OCI-LY1 (cell line): Measurements from ENCODE around the gene STAM2.

Source experiments
- H2AFZ ChIP-seq: fragments of 200-600 bp; sonication (generic), shearing (Covaris generic); 2 replicates; pipeline ENCODE4 v1.6.0; 2014; ENCODE audit warnings: antibody characterized with exemption, mild to moderate bottlenecking, low read length
- H3F3A ChIP-seq: fragments of 200-600 bp; sonication (generic), shearing (Covaris generic); 2 replicates; pipeline ENCODE4 v1.6.0; 2014; ENCODE audit warnings: mild to moderate bottlenecking, antibody characterized with exemption, low read length, moderate library complexity; ENCODE audit not compliant: insufficient read depth
- H3K27ac ChIP-seq: fragments of 200-600 bp; sonication (generic); 2 replicates; pipeline ENCODE4 v1.5.1; 2014; ENCODE audit warnings: low read length, mixed run types, mild to moderate bottlenecking, low read depth; ENCODE audit not compliant: poor library complexity, severe bottlenecking
- H3K27me3 ChIP-seq: fragments of 200-600 bp; sonication (generic); 2 replicates; pipeline ENCODE4 v1.6.0; 2014; ENCODE audit warnings: antibody characterized with exemption, mild to moderate bottlenecking, low read length, moderate library complexity; ENCODE audit not compliant: insufficient read depth
- H3K36me3 ChIP-seq: fragments of 200-600 bp; sonication (generic); 2 replicates; pipeline ENCODE4 v1.6.1; 2014; ENCODE audit warnings: mild to moderate bottlenecking, antibody characterized with exemption, low read length, moderate library complexity, mixed read lengths; ENCODE audit not compliant: insufficient read depth
- H3K4me1 ChIP-seq: fragments of 200-600 bp; sonication (generic); 2 replicates; pipeline ENCODE4 v1.5.1; 2014; ENCODE audit warnings: mild to moderate bottlenecking, low read length, moderate library complexity; ENCODE audit not compliant: insufficient read depth, severe bottlenecking
- H3K4me2 ChIP-seq: fragments of 200-600 bp; sonication (generic), shearing (Covaris generic); 2 replicates; pipeline ENCODE4 v1.6.1; 2014; ENCODE audit warnings: low read length
- H3K4me3 ChIP-seq: fragments of 200-600 bp; sonication (generic); 2 replicates; pipeline ENCODE4 v1.5.1; 2014; ENCODE audit warnings: low read length, low read depth, mild to moderate bottlenecking, mixed read lengths; ENCODE audit not compliant: poor library complexity, severe bottlenecking
- H3K79me2 ChIP-seq: fragments of 200-600 bp; shearing (Covaris generic); 2 replicates; pipeline ENCODE4 v1.6.1; 2016; ENCODE audit warnings: mixed run types, low read length, mixed read lengths; ENCODE audit not compliant: insufficient read depth
- H3K9ac ChIP-seq: fragments of 200-600 bp; sonication (generic), shearing (Covaris generic); 2 replicates; pipeline ENCODE4 v1.6.1; 2014; ENCODE audit warnings: mild to moderate bottlenecking, low read length, mixed read lengths
- H3K9me2 ChIP-seq: fragments of 200-600 bp; sonication (generic), shearing (Covaris generic); 2 replicates; pipeline ENCODE4 v1.6.1; 2014; ENCODE audit warnings: low read depth, mild to moderate bottlenecking, low read length, mixed read lengths
- H3K9me3 ChIP-seq: fragments of 200-600 bp; shearing (Covaris generic); 2 replicates; pipeline ENCODE4 v1.6.1; 2014; ENCODE audit warnings: low read length, mixed read lengths
- H4K20me1 ChIP-seq: fragments of 200-600 bp; sonication (generic), shearing (Covaris generic); 2 replicates; pipeline ENCODE4 v1.6.0; 2016; ENCODE audit warnings: mild to moderate bottlenecking, low read length; ENCODE audit not compliant: insufficient read depth
- EZH2 ChIP-seq: fragments of 200-600 bp; sonication (generic), shearing (Covaris generic); IDR thresholded peaks from 2 replicates; pipeline ENCODE4 v1.8.0; 2017; ENCODE audit warnings: borderline replicate concordance, mixed run types, mild to moderate bottlenecking, antibody characterized with exemption, low read length, moderate library complexity, mixed read lengths
- TF ChIP-seq, protein P1 (sequence below): fragments of 200-600 bp; sonication (generic), shearing (Covaris generic); IDR thresholded peaks from 2 replicates; pipeline ENCODE4 v1.5.1; 2017; ENCODE audit warnings: mild to moderate bottlenecking, antibody characterized with exemption, low read length, moderate library complexity, mixed read lengths

Gene STAM2

DNA sequence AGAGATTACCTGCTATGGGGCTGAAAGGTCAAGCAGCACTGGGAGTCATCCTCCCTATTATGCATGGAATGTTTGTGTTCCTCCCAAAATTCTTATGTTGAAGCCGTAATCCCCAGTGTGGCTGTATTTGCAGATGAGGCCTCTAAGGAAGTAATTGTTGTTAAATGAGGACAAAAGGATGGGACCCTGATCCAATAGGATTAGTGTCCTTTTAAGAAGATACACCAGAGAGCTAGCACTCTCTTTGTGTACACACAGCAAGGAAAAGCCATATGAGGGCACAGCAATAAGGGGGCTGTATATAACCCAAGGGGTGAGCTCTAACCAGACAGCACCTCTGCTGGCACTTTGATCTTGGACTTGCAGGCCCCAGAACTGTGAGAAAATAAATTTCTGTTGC is 18.3 kb downstream of the STAM2 start:
- H3K9me2 ChIP-seq = no peaks in the 10 kb centered on the region
- H3F3A ChIP-seq = no peaks in the 10 kb centered on the region
- H3K4me2 ChIP-seq = no peak overlapping the region
- peaks cover 33% of the 10 kb centered on the region for H3K79me2 ChIP-seq
- no peaks in the 10 kb centered on the region for H3K9me3 ChIP-seq
- no peaks in the 10 kb centered on the region for H4K20me1 ChIP-seq
- no peak overlapping the region for H3K9ac ChIP-seq
- H3K4me3 ChIP-seq = no peak overlapping the region
- no peak overlapping the region for H3K27ac ChIP-seq
- TF ChIP-seq, protein P1, sequence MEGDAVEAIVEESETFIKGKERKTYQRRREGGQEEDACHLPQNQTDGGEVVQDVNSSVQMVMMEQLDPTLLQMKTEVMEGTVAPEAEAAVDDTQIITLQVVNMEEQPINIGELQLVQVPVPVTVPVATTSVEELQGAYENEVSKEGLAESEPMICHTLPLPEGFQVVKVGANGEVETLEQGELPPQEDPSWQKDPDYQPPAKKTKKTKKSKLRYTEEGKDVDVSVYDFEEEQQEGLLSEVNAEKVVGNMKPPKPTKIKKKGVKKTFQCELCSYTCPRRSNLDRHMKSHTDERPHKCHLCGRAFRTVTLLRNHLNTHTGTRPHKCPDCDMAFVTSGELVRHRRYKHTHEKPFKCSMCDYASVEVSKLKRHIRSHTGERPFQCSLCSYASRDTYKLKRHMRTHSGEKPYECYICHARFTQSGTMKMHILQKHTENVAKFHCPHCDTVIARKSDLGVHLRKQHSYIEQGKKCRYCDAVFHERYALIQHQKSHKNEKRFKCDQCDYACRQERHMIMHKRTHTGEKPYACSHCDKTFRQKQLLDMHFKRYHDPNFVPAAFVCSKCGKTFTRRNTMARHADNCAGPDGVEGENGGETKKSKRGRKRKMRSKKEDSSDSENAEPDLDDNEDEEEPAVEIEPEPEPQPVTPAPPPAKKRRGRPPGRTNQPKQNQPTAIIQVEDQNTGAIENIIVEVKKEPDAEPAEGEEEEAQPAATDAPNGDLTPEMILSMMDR = no peak
- TF ChIP-seq EZH2 = no peak
- no peaks in the 10 kb centered on the region for H3K27me3 ChIP-seq
- no peak overlapping the region for H2AFZ ChIP-seq
- H3K4me1 ChIP-seq = peaks cover 4% of the 10 kb centered on the region
- peaks cover 8% of the 10 kb centered on the region for H3K36me3 ChIP-seq

DNA sequence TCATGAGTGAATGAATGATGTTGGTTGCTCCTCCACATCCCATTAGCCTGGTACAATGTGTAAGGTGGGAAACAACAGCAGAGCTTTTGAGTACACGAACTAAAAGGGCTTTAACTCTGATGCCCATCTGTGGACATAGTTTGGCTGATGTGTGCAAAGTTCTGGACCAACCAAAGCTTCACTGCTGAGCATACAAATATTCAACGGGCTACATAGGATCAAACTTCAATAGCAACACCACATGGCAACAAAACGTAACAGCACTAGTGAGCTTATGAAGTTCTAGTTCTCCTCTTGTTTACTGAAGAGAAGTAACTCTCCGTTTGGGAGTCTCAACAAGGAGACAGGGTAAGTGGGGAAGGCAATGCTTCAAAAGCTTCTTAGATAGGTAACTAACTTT is 20.4 kb downstream of the STAM2 start:
- no peaks in the 10 kb centered on the region for H3F3A ChIP-seq
- H4K20me1 ChIP-seq = no peaks in the 10 kb centered on the region
- no peak overlapping the region for H3K27ac ChIP-seq
- no peaks in the 10 kb centered on the region for H3K9me3 ChIP-seq
- H3K4me2 ChIP-seq = no peak overlapping the region
- H3K4me1 ChIP-seq = peaks cover 4% of the 10 kb centered on the region
- no peaks in the 10 kb centered on the region for H3K27me3 ChIP-seq
- no peak for TF ChIP-seq EZH2
- TF ChIP-seq, protein P1 = no peak
- no peak overlapping the region for H3K4me3 ChIP-seq
- H3K9me2 ChIP-seq = no peaks in the 10 kb centered on the region
- H3K36me3 ChIP-seq = peaks cover 8% of the 10 kb centered on the region
- H3K79me2 ChIP-seq = peaks cover 36% of the 10 kb centered on the region
- no peak overlapping the region for H3K9ac ChIP-seq
- no peak overlapping the region for H2AFZ ChIP-seq

DNA sequence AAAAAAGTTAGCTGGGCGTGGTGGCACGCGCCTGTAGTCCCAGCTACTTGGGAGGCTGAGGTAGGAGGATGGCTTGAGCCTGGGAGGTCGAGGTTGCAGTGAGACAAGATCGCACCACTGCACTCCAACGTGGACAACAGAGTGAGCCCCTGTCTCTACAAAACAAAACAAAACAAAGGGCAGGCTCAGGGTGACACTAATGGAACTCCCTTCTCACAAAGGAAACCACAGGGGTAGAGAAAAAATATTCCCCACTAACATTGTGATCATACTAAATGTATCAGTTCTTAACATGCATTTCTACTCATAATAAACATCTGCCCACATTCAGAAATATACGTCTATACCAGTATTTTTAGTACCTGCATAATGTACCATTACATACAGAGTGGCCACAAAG is 21.1 kb downstream of the STAM2 start:
- Histone ChIP-seq H3K9ac (no peak overlapping the region), H3K9me3 (no peaks in the 10 kb centered on the region), H3K36me3 (peaks cover 8% of the 10 kb centered on the region), H3K4me2 (no peak overlapping the region), H2AFZ (no peak overlapping the region), H3K4me1 (peaks cover 4% of the 10 kb centered on the region), H3F3A (no peaks in the 10 kb centered on the region), H3K27me3 (no peaks in the 10 kb centered on the region), H3K4me3 (no peak overlapping the region), H3K79me2 (peaks cover 36% of the 10 kb centered on the region), H3K9me2 (no peaks in the 10 kb centered on the region), H4K20me1 (no peaks in the 10 kb centered on the region), H3K27ac (no peak overlapping the region)
- TF ChIP-seq, protein P1 = no peak
- no peak for TF ChIP-seq EZH2
